HG03460 (cell line): ENCODE data around the gene SULT1C2.
"Not testable (repeated sequence)": the region's sequence is repeated elsewhere in the genome, so short reads cannot be mapped to it uniquely, and the experiment has no call there.

Experiments
- ATAC-seq: cut with Tn5 transposase; IDR thresholded peaks from one replicate; pipeline ENCODE4 v1.9.1; 2021; ENCODE audit not compliant: unreplicated experiment

The SULT1C2 gene

DNA sequence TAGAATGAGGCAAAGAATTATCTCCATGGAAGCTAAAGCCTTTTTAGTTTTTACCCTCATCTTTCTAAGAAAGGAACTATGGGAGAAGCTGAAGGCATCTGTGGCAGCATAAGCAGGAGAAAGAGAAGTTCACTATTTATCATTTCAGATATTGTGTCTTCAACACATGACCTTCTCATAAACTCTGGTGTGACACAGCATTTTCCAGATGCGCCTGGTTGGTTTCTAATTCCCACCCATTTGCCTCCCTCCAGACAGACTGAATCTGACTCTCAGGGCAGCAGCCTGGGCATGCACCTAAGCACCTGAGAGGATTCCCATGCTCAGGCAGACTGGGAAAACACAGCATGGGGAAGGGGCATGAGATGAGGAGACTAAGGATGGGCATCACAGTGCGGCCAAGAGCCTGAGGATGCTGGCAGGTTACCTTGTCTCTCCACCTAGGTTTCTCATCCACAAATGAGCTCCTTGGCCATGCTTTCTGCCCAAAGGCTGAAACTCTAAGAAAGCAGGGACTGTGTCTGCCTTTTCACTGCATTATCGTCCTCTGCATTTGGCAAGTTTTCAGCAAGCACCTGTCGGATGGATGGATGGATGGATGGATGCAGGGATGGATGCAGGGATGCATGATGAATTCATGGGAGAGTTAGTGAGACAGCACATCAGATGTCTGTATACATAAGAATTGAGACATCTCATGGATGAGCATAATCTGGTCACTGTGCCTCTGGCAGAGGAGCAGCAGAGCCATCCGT lies 60.3 kb downstream of the SULT1C2 start:
- ATAC-seq, result no peak

DNA sequence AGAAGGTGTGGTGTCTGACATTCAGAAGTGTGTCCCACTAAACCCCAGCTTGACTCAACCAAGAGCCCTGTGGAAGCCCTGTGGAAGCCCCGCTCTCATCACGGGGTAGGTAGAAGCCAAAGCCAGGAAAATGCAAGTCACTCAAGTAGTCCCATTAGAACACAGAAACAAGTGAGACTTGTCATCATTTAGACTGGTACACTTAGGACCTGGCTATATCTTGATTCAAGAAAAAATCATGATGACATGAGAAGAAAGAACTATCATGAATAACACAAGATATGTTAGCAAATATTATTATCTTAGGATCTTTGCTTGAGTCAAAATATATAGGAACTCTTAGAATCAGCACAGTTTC lies 60.9 kb downstream of the SULT1C2 start:
- no peak for ATAC-seq

DNA sequence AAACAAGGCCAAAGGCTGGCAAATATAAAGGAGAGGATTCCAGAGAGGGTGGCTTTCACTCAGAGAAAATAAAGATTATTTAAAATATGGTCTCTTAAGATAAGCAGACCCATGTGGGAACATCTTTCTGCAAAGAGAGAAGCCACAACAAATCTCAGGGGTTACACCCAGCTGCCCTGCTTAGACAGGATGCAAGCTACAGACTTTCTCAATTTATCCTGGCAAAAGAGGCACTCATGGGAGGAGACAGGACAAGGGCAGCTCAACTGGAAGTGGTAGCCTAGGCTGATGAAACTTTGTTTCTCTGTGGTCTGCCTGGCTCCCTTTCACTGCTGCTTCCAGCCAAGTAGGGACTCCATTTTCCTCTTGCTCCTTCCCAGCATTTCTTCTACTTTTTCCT lies 63.2 kb downstream of the SULT1C2 start:
- ATAC-seq, result no peak

GRCh38 chr2:108354136-108354535 lies 65.4 kb downstream of the SULT1C2 start:
- no peak for ATAC-seq

DNA sequence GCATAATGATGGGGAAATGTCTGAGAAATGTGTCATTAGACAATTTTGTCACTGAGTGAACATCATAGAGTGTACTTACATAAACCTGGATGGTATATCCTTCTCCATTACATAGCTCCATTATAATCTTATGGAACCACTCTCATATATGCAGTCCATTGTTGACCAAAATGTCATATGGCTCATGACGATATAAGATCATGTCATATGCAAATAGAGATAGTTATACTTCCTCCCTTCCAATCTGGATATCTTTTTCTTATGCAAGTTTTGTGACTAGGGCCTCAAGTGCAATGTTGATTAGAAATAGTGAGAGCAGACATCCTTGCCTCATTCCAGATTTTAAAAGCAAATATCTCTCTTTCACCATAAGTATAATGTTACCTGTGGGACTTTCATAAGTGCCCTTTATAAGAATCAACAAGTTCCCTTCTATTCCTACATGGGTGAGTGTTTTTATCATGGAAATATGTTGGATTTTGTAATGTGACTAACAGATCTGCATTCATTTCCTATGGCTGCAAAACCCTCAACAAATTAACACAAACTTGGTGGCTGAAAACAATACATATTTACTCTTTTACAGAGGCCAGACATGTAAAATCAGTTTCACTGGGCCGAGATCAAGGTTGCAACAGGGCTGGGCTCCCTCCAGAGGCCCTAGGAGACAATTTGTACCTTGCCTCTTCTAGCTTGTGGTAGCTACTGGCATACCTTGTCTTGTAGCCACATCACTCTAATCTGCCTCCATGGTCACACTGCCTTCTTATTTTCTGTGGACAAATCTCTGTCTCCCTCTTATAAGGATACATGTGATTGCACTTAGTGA lies 67.4 kb downstream of the SULT1C2 start:
- ATAC-seq, result no peak

DNA sequence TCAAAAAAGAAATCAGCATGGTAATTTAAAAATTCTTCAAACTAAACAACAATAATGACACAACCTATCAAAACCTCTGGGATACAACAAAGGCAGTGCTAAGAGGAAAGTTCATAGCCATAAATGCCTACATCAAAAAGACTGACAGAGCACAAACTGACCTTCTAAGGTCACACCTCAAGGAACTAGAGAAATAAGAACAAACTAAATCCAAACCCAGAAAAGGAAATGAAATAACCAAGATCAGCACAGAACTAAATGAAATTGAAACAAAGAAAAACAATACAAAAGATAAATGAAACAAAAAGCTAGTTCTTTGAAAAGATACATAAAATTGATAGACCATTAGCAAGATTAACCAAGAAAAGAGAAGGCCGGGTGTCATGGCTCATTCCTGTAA lies 70.6 kb downstream of the SULT1C2 start:
- ATAC-seq, result not testable (repeated sequence)
